ENCODE data around the gene ERVFRD-1. TPM values are rescaled to one million over a fixed set of nuclear protein-coding genes. Genes with fewer than 3 reads are reported as not detected.
A peak's percentile ranks its signal among the peaks of the same experiment; 100 is the strongest.

ERVFRD-1 gene
- total and polyA plus RNA-seq, 2 experiments from 2014 or later = 0.06 TPM; not detected in 1

DNA sequence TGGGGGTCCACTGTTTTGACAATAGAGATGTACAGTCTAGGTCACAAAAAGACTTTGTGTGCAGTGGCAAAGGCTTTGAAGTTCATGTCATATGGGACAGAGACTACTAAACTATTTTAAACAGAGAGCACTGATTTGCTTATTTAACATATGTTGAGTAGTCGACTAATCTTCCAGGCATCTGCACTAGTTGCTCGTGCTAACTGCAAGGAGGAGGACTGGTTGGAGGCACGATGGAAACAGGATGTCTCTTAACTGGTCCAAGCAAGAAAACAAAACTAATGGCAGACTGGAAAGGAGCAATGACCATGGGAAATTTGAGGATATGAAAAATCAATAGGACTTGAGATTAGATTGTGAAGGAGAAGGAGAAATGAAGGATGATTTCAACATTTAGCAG is 28.5 kb upstream of the ERVFRD-1 start (continued):
- TF ChIP-seq EZH2phosphoT487 (IDR thresholded peaks at IDR 0.05; ENCODE audit: unreplicated experiment) (no peak), POLR2AphosphoS5 (IDR thresholded peaks at IDR 0.05; ENCODE audit: low read depth) (no peak)
- TF ChIP-seq, protein P1, sequence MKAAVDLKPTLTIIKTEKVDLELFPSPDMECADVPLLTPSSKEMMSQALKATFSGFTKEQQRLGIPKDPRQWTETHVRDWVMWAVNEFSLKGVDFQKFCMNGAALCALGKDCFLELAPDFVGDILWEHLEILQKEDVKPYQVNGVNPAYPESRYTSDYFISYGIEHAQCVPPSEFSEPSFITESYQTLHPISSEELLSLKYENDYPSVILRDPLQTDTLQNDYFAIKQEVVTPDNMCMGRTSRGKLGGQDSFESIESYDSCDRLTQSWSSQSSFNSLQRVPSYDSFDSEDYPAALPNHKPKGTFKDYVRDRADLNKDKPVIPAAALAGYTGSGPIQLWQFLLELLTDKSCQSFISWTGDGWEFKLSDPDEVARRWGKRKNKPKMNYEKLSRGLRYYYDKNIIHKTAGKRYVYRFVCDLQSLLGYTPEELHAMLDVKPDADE (IDR thresholded peaks at IDR 0.05) = no peak

- H3K36me3 Mint-ChIP-seq (ENCODE audit: low read depth) = peaks cover 11% of the 10 kb centered on the region; the same call in 2 of the 3 replicates
- peaks cover 26% of the 10 kb centered on the region; the same call in 2 of the 3 replicates for H3K4me1 Mint-ChIP-seq
- Histone ChIP-seq H3K27ac (ENCODE audit: low read depth) (no peak overlapping the region), H2AFZ (no peak overlapping the region), H3K4me2 (no peak overlapping the region), H3K4me3 (no peak overlapping the region), H3K9me2 (ENCODE audit: insufficient read depth) (no peaks in the 10 kb centered on the region), H3F3A (replicated peaks; ENCODE audit: low read depth) (no peaks in the 10 kb centered on the region), H4K20me1 (replicated peaks; ENCODE audit: insufficient read depth) (no peaks in the 10 kb centered on the region), H3K79me2 (replicated peaks; ENCODE audit: insufficient read depth) (no peaks in the 10 kb centered on the region), H3K4me1 (ENCODE audit: insufficient read depth) (peaks cover 12% of the 10 kb centered on the region), H3K36me3 (ENCODE audit: insufficient read depth) (no peaks in the 10 kb centered on the region), H3K27me3 (ENCODE audit: insufficient read depth) (no peaks in the 10 kb centered on the region)
- no peaks in the 10 kb centered on the region for H3K9me3 Mint-ChIP-seq
- DNase-seq (ENCODE audit: low spot score) = no peak
- no peaks in the 10 kb centered on the region for H3K27me3 Mint-ChIP-seq (ENCODE audit: insufficient read depth, low read depth, poor library complexity)
- H3K27ac Mint-ChIP-seq = no peak overlapping the region
- H3K4me3 Mint-ChIP-seq = no peak overlapping the region
- no peak for ATAC-seq
- TF ChIP-seq EZH2phosphoT487 (IDR thresholded peaks at IDR 0.05; ENCODE audit: unreplicated experiment) (no peak), NANOG (IDR thresholded peaks at IDR 0.05; ENCODE audit: borderline replicate concordance) (no peak)
- TF ChIP-seq, protein P1 (IDR thresholded peaks at IDR 0.05) = no peak
- TF ChIP-seq, protein P2, sequence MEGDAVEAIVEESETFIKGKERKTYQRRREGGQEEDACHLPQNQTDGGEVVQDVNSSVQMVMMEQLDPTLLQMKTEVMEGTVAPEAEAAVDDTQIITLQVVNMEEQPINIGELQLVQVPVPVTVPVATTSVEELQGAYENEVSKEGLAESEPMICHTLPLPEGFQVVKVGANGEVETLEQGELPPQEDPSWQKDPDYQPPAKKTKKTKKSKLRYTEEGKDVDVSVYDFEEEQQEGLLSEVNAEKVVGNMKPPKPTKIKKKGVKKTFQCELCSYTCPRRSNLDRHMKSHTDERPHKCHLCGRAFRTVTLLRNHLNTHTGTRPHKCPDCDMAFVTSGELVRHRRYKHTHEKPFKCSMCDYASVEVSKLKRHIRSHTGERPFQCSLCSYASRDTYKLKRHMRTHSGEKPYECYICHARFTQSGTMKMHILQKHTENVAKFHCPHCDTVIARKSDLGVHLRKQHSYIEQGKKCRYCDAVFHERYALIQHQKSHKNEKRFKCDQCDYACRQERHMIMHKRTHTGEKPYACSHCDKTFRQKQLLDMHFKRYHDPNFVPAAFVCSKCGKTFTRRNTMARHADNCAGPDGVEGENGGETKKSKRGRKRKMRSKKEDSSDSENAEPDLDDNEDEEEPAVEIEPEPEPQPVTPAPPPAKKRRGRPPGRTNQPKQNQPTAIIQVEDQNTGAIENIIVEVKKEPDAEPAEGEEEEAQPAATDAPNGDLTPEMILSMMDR (conservative IDR thresholded peaks at IDR 0.05; ENCODE audit: low read depth in 2 of 2) = no peak
Measured at GRCh38 chr6:11139051-11139960, 27.8 kb upstream of the ERVFRD-1 start.

GRCh38 chr6:11136809-11137208 is 25.3 kb upstream of the ERVFRD-1 start:
- Mint-ChIP-seq H3K9me3 (no peaks in the 10 kb centered on the region), H3K27ac (no peak overlapping the region), H3K36me3 (ENCODE audit: low read depth) (peaks cover 13% of the 10 kb centered on the region; the same call in 2 of the 3 replicates), H3K4me1 (peaks cover 26% of the 10 kb centered on the region; the same call in 2 of the 3 replicates), H3K27me3 (ENCODE audit: insufficient read depth, low read depth, poor library complexity) (no peaks in the 10 kb centered on the region), H3K4me3 (no peak overlapping the region)
- H3K9me2 ChIP-seq (ENCODE audit: insufficient read depth) = no peaks in the 10 kb centered on the region
- H3K27me3 ChIP-seq (ENCODE audit: insufficient read depth) = no peaks in the 10 kb centered on the region
- H3K79me2 ChIP-seq (replicated peaks; ENCODE audit: insufficient read depth) = peaks cover 8% of the 10 kb centered on the region
- H3K4me2 ChIP-seq = no peak overlapping the region
- H3K4me1 ChIP-seq (ENCODE audit: insufficient read depth) = peaks cover 12% of the 10 kb centered on the region
- no peaks in the 10 kb centered on the region for H4K20me1 ChIP-seq (replicated peaks; ENCODE audit: insufficient read depth)
- ATAC-seq (no peak), DNase-seq (ENCODE audit: low spot score) (no peak)
- H3F3A ChIP-seq (replicated peaks; ENCODE audit: low read depth) = no peaks in the 10 kb centered on the region
- H3K27ac ChIP-seq (ENCODE audit: low read depth) = peak overlapping the region; percentile 27
- no peak overlapping the region for H3K4me3 ChIP-seq
- no peak for TF ChIP-seq CREB1 (CRISPR knock-in tag; IDR thresholded peaks at IDR 0.05; ENCODE audit: low read depth)
- TF ChIP-seq EZH2 (IDR thresholded peaks at IDR 0.05; ENCODE audit: low read depth, unreplicated experiment) = no peak
- no peak for TF ChIP-seq REST (IDR thresholded peaks at IDR 0.05; ENCODE audit: unreplicated experiment)
- TF ChIP-seq EZH2phosphoT487 (IDR thresholded peaks at IDR 0.05; ENCODE audit: unreplicated experiment) = no peak
- TF ChIP-seq, protein P2 (conservative IDR thresholded peaks at IDR 0.05; ENCODE audit: low read depth in 2 of 2) = no peak
- no peaks in the 10 kb centered on the region for H3K36me3 ChIP-seq (ENCODE audit: insufficient read depth)
- H2AFZ ChIP-seq = no peak overlapping the region
